IMR-90 (cell line): ENCODE data around the gene ASB1. TPM values are rescaled to one million over a fixed set of nuclear protein-coding genes. Genes with fewer than 3 reads are reported as not detected.

Experiments
- ATAC-seq: fragments of 200-7000 bp; cut with Tn5 transposase; 2 replicates; pipeline ENCODE4 v1.9.1; 2020; ENCODE audit warnings: low read depth, mild to moderate bottlenecking, moderate library complexity
- BruUV-seq: library from RNA; stranded (reverse); fragments of 400-500 nt; replicated peaks from 2 replicates; lab custom pipeline; 2021; lab: Mats Ljungman, UMichigan
- CTCF ChIA-PET: fragments of 300-600 bp; formaldehyde crosslinking; extraction: SDS; loops from one replicate; lab custom pipeline; 2021; ENCODE audit warnings: antibody characterized with exemption; lab: Yijun Ruan, JAX
- POLR2A ChIA-PET: fragments of 300-600 bp; sonication (Branson Sonifier 250); formaldehyde crosslinking; loops from one replicate; lab custom pipeline; 2022; ENCODE audit warnings: antibody characterized with exemption; ENCODE audit not compliant: unreplicated experiment; lab: Charles Lee
- DNase-seq: peaks from one replicate; pipeline ENCODE4 v3.0.0; 2013
- H2AFZ ChIP-seq: replicated peaks from 2 replicates; pipeline ENCODE3; 2013; ENCODE audit warnings: low read length, mild to moderate bottlenecking; ENCODE audit not compliant: poor library complexity
- H2AK5ac ChIP-seq: 2 replicates; pipeline ENCODE4 v1.6.1; 2013; ENCODE audit warnings: low read depth, low read length, inconsistent platforms
- H2AK9ac ChIP-seq: replicated peaks from 2 replicates; pipeline ENCODE3; 2013; ENCODE audit warnings: mild to moderate bottlenecking, low read depth, low read length, moderate library complexity; ENCODE audit not compliant: poor library complexity
- H2BK120ac ChIP-seq: 2 replicates; pipeline ENCODE4 v1.6.1; 2013; ENCODE audit warnings: low read depth, low read length, inconsistent platforms
- H2BK15ac ChIP-seq: 3 replicates; pipeline ENCODE4 v1.6.1; 2013; ENCODE audit warnings: low read depth, low read length, inconsistent platforms
- H2BK20ac ChIP-seq: 2 replicates; pipeline ENCODE4 v1.6.1; 2013; ENCODE audit warnings: low read depth, mild to moderate bottlenecking, inconsistent platforms, low read length, moderate library complexity
- H2BK5ac ChIP-seq: 2 replicates; pipeline ENCODE4 v1.6.1; 2013; ENCODE audit warnings: mild to moderate bottlenecking, low read depth, low read length, inconsistent platforms; ENCODE audit not compliant: poor library complexity, severe bottlenecking
- H3K14ac ChIP-seq: replicated peaks from 2 replicates; pipeline ENCODE4 v1.6.1; 2013; ENCODE audit warnings: low read depth, low read length, inconsistent platforms
- H3K18ac ChIP-seq: 2 replicates; pipeline ENCODE4 v1.6.1; 2013; ENCODE audit warnings: low read depth, low read length, control low read depth
- H3K23ac ChIP-seq: 2 replicates; pipeline ENCODE4 v1.6.1; 2013; ENCODE audit warnings: low read depth, low read length, inconsistent platforms
- H3K27ac ChIP-seq: 2 replicates; pipeline ENCODE4 v1.5.1; 2013; ENCODE audit warnings: mild to moderate bottlenecking, control low read depth, low read length; ENCODE audit not compliant: insufficient read depth
- H3K27me3 ChIP-seq: 2 replicates; pipeline ENCODE4 v1.6.1; 2013; ENCODE audit warnings: low read length; ENCODE audit not compliant: control insufficient read depth, insufficient read depth
- H3K36me3 ChIP-seq: 2 replicates; pipeline ENCODE4 v1.6.1; 2013; ENCODE audit warnings: low read length, mixed read lengths; ENCODE audit not compliant: control insufficient read depth, insufficient read depth
- H3K4ac ChIP-seq: 2 replicates; pipeline ENCODE4 v1.6.1; 2013; ENCODE audit warnings: low read depth, low read length, inconsistent platforms
- H3K4me1 ChIP-seq: 2 replicates; pipeline ENCODE4 v1.6.1; 2013; ENCODE audit warnings: low read length, mixed read lengths; ENCODE audit not compliant: control insufficient read depth, insufficient read depth
- H3K4me2 ChIP-seq: 2 replicates; pipeline ENCODE4 v1.6.1; 2013; ENCODE audit warnings: low read depth, mild to moderate bottlenecking, control low read depth, low read length, moderate library complexity
- H3K4me3 ChIP-seq: 2 replicates; pipeline ENCODE4 v1.5.1; 2013; ENCODE audit warnings: low read depth, mild to moderate bottlenecking, control low read depth, low read length, moderate library complexity; ENCODE audit not compliant: insufficient read depth
- H3K56ac ChIP-seq: 2 replicates; pipeline ENCODE4 v1.6.1; 2013; ENCODE audit warnings: low read length, inconsistent platforms; ENCODE audit not compliant: insufficient read depth; ENCODE audit errors: extremely low read depth
- H3K79me1 ChIP-seq, 2 experiments: 2 replicates each; pipeline ENCODE4 v1.6.1; 2013; ENCODE audit warnings: low read length in 2 of 2, inconsistent platforms in 1 of 2, low read depth in 1 of 2
- H3K9ac ChIP-seq: 2 replicates; pipeline ENCODE4 v1.6.1; 2013; ENCODE audit warnings: low read depth, low read length, control low read depth
- H3K9me1 ChIP-seq: 2 replicates; pipeline ENCODE4 v1.6.1; 2013; ENCODE audit warnings: low read length, inconsistent platforms; ENCODE audit not compliant: insufficient read depth
- H3K9me3 ChIP-seq: 2 replicates; pipeline ENCODE4 v1.6.1; 2013; ENCODE audit warnings: low read length; ENCODE audit not compliant: control insufficient read depth, insufficient read depth
- H4K20me1 ChIP-seq: 2 replicates; pipeline ENCODE4 v1.6.1; 2013; ENCODE audit warnings: low read length, inconsistent platforms; ENCODE audit not compliant: insufficient read depth
- H4K5ac ChIP-seq: 2 replicates; pipeline ENCODE4 v1.6.1; 2013; ENCODE audit warnings: mild to moderate bottlenecking, low read depth, low read length, control low read depth
- H4K8ac ChIP-seq, 2 experiments: 2 replicates each; pipeline ENCODE4 v1.6.1; 2013; ENCODE audit warnings: low read depth in 2 of 2, low read length in 2 of 2, control low read depth in 1 of 2, inconsistent platforms in 1 of 2
- H4K91ac ChIP-seq: 2 replicates; pipeline ENCODE4 v1.6.1; 2013; ENCODE audit warnings: low read depth, low read length, inconsistent platforms; ENCODE audit not compliant: insufficient read depth
- BHLHE40 ChIP-seq: fragments of 150-350 bp; IDR thresholded peaks from 2 replicates; pipeline ENCODE4 v1.6.1; 2016; ENCODE audit warnings: mild to moderate bottlenecking, low read depth, low read length
- CEBPB ChIP-seq: IDR thresholded peaks from 2 replicates; pipeline ENCODE4 v1.6.1; 2012; ENCODE audit warnings: low read depth, low read length, improper control_type of control experiment
- CTCF ChIP-seq: conservative IDR thresholded peaks from 2 replicates; pipeline ENCODE4 v1.5.1; 2012; ENCODE audit warnings: mild to moderate bottlenecking, low read depth, low read length, improper control_type of control experiment
- FOS ChIP-seq: fragments of 150-350 bp; IDR thresholded peaks from 2 replicates; pipeline ENCODE4 v1.6.1; 2016; ENCODE audit warnings: low read depth, low read length
- MAFK ChIP-seq: IDR thresholded peaks from 2 replicates; pipeline ENCODE4 v1.6.1; 2012; ENCODE audit warnings: low read depth, low read length, improper control_type of control experiment
- MXI1 ChIP-seq: IDR thresholded peaks from 2 replicates; pipeline ENCODE4 v1.6.1; 2012; ENCODE audit warnings: low read depth, mild to moderate bottlenecking, low read length, moderate library complexity, borderline replicate concordance
- NFE2L2 ChIP-seq: fragments of 150-350 bp; IDR thresholded peaks from 2 replicates; pipeline ENCODE4 v1.6.1; 2016; ENCODE audit warnings: low read depth, mild to moderate bottlenecking, low read length
- POLR2A ChIP-seq: IDR thresholded peaks from 2 replicates; pipeline ENCODE4 v1.6.1; 2012; ENCODE audit warnings: mild to moderate bottlenecking, low read depth, low read length
- RAD21 ChIP-seq: IDR thresholded peaks from 2 replicates; pipeline ENCODE4 v1.6.1; 2012; ENCODE audit warnings: low read length, improper control_type of control experiment
- RCOR1 ChIP-seq: IDR thresholded peaks from 2 replicates; pipeline ENCODE4 v1.6.1; 2012; ENCODE audit warnings: mild to moderate bottlenecking, low read length, improper control_type of control experiment; ENCODE audit not compliant: insufficient replicate concordance
- RFX5 ChIP-seq: IDR thresholded peaks from 2 replicates; pipeline ENCODE4 v1.8.0; 2012; ENCODE audit warnings: low read depth, mild to moderate bottlenecking, low read length, moderate library complexity
- SMC3 ChIP-seq: fragments of 150-350 bp; IDR thresholded peaks from 2 replicates; pipeline ENCODE4 v1.6.1; 2016; ENCODE audit warnings: low read depth, mild to moderate bottlenecking, antibody characterized with exemption, low read length, moderate library complexity
- USF2 ChIP-seq: fragments of 150-350 bp; IDR thresholded peaks from 2 replicates; pipeline ENCODE4 v1.6.1; 2017; ENCODE audit warnings: mild to moderate bottlenecking, antibody characterized with exemption, low read length, low read depth
- WGBS, 2 experiments: methylation state at CpG; one replicate each; pipeline versions ENCODE4 v1.1.5 to v1.1.7; 2013; ENCODE audit warnings: missing lambda C conversion rate in 2 of 2; ENCODE audit not compliant: insufficient read length in 1 of 2; ENCODE audit errors: extremely low coverage in 2 of 2; 5-methylcytosine and 5-hydroxymethylcytosine counted together
- dilution Hi-C: fragments of 300-500 bp; cut with HindIII; formaldehyde crosslinking; loops from one replicate; pipeline ENCODE4 v1.14.3; 2018; ENCODE audit warnings: low sequenced_read_pairs; ENCODE audit not compliant: unreplicated experiment
- in situ Hi-C: fragments of 300-500 bp; cut with MboI; formaldehyde crosslinking; loops from 3 replicates; pipeline ENCODE4 v1.14.3; 2019; ENCODE audit warnings: low sequenced_read_pairs, inconsistent platforms, mixed read lengths
- intact Hi-C: fragments of 100-400 bp; cut with micrococcal nuclease; formaldehyde crosslinking; loops from 2 replicates; pipeline ENCODE4 v1.10.0; 2022
- polyA plus RNA-seq, 3 experiments: library from polyadenylated mRNA; depleted of rRNA; stranded (reverse); fragments of >200 nt; gene quantifications; 2 replicates each; pipeline ENCODE4 v1.2.3, GENCODE V29; 2012; ENCODE audit warnings: low replicate concordance in 1 of 3
- total RNA-seq: library from RNA; depleted of rRNA; stranded (reverse); fragments of >200 nt; gene quantifications from 2 replicates; pipeline ENCODE4 v1.2.3, GENCODE V29; 2012

Gene ASB1
- total and polyA plus RNA-seq, 2 of the 4 experiments (the other 2 are of a cell fraction), result 23.5 to 37.3 TPM

DNA sequence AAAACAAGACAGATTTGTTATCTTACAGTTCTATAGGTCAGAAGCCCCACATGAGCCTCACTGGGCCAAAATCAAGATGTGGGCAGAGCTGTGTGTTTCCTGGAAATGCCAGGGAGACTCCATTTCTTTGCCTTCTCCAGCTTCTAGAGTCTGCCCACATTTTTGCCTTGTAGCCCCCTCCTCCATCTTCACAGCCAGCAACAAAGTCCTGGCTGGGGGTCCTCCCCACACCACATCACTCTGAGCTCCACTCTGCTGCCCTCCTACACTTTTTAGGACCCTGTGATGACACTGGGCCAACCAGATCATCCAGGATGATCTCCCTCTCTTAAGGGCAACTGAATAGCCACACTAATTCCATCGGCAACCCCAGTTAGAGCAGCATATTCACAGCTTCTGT, 34.3 kb downstream of the ASB1 start:
- ATAC-seq, result no peak
- ChIA-PET CTCF (interaction anchor here (0.6 to 1.1 kb wide), 2 partner anchors 13 to 97 kb away, joined by 3 read pairs; no protein-coding TSS in a partner anchor), POLR2A (no interaction called here)
- Histone ChIP-seq H2BK20ac (no peak overlapping the region), H4K91ac (no peak overlapping the region), H2AK5ac (no peak overlapping the region), H3K9ac (no peak overlapping the region), H4K5ac (no peak overlapping the region; the same call in 1 of the 2 replicates), H3K4me2 (no peak overlapping the region), H3K9me3 (peaks cover 7% of the 10 kb centered on the region), H2BK15ac (no peak overlapping the region), H3K23ac (no peak overlapping the region), H2AFZ (peak overlapping the region; percentile 1), H3K4me3 (no peak overlapping the region), H3K36me3 (no peaks in the 10 kb centered on the region), H2AK9ac (no peak overlapping the region), H4K20me1 (no peaks in the 10 kb centered on the region), H3K4me1 (peaks cover 7% of the 10 kb centered on the region), H3K14ac (no peak overlapping the region), H2BK5ac (no peak overlapping the region), H3K9me1 (no peaks in the 10 kb centered on the region), H4K8ac (no peak overlapping the region), H3K56ac (no peak overlapping the region), H3K27me3 (no peaks in the 10 kb centered on the region), H2BK120ac (no peak overlapping the region), H3K18ac (no peak overlapping the region), H3K4ac (no peak overlapping the region), H3K27ac (no peak overlapping the region), H3K79me1 (no peaks in the 10 kb centered on the region)
- TF ChIP-seq CTCF, result no peak
- TF ChIP-seq MAFK, result no peak
- no peak for TF ChIP-seq MXI1
- no peak for TF ChIP-seq POLR2A
- no peak for TF ChIP-seq BHLHE40
- TF ChIP-seq CEBPB, result no peak
- no peak for TF ChIP-seq RAD21
- TF ChIP-seq USF2, result no peak
- TF ChIP-seq NFE2L2, result no peak
- TF ChIP-seq SMC3, result no peak
- no peak for TF ChIP-seq FOS
- TF ChIP-seq RFX5, result no peak
- no peak for TF ChIP-seq RCOR1
- dilution Hi-C loops, result no loop called here
- BruUV-seq, result no TSS peak
- DNase-seq, result no peak
- WGBS, 2 experiments, result no CpG with 5 or more reads among the region's 1 CpG
- in situ Hi-C loops, result loop anchor here (10.0 kb wide), 1 partner anchor 96 kb away; no protein-coding TSS in a partner anchor
- intact Hi-C loops, result no loop called here
